ENCODE results near the gene UBL7.

DNA sequence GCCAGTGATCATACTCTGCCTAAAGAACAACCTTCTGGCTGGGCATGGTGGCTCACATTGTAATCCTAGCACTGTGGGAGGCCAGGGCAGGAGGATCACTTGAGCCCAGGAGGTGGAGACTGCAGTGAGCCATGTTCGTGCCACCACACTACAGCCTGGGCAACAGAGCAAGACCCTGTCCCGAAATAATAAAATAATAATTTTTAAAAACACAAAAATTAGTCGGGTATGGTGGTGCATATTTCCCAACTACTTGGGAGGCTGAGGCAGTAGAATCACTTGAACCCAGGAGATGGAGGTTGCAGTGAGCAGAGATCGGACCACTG, 45.5 kb upstream of the UBL7 start:
- TF ChIP-seq, protein P1, sequence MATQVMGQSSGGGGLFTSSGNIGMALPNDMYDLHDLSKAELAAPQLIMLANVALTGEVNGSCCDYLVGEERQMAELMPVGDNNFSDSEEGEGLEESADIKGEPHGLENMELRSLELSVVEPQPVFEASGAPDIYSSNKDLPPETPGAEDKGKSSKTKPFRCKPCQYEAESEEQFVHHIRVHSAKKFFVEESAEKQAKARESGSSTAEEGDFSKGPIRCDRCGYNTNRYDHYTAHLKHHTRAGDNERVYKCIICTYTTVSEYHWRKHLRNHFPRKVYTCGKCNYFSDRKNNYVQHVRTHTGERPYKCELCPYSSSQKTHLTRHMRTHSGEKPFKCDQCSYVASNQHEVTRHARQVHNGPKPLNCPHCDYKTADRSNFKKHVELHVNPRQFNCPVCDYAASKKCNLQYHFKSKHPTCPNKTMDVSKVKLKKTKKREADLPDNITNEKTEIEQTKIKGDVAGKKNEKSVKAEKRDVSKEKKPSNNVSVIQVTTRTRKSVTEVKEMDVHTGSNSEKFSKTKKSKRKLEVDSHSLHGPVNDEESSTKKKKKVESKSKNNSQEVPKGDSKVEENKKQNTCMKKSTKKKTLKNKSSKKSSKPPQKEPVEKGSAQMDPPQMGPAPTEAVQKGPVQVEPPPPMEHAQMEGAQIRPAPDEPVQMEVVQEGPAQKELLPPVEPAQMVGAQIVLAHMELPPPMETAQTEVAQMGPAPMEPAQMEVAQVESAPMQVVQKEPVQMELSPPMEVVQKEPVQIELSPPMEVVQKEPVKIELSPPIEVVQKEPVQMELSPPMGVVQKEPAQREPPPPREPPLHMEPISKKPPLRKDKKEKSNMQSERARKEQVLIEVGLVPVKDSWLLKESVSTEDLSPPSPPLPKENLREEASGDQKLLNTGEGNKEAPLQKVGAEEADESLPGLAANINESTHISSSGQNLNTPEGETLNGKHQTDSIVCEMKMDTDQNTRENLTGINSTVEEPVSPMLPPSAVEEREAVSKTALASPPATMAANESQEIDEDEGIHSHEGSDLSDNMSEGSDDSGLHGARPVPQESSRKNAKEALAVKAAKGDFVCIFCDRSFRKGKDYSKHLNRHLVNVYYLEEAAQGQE (IDR thresholded peaks at IDR 0.05; ENCODE audit: insufficient read depth in 1 of 2, low read depth in 2 of 2, low read length in 2 of 2), result no peak
- TF ChIP-seq POLR2AphosphoS5 (IDR thresholded peaks at IDR 0.05; ENCODE audit: low read depth, low read length) (no peak), SIN3A (IDR thresholded peaks at IDR 0.05; ENCODE audit: borderline replicate concordance, insufficient read depth, low read length) (no peak)
